Panc1 (cell line): ENCODE data around the gene CDKN2AIP. TPM values are rescaled to one million over a fixed set of nuclear protein-coding genes. Genes with fewer than 3 reads are reported as not detected.

ENCODE experiments used
- ATAC-seq: fragments of 200-7000 bp; cut with Tn5 transposase; 2 replicates; pipeline ENCODE4 v1.9.1; 2020; ENCODE audit warnings: mild to moderate bottlenecking, moderate library complexity
- BruUV-seq: library from RNA; stranded (reverse); fragments of 400-500 nt; replicated peaks from 2 replicates; lab custom pipeline; 2021; lab: Mats Ljungman, UMichigan
- CTCF ChIA-PET: fragments of 300-600 bp; sonication (Branson Sonifier 250); formaldehyde crosslinking; loops from one replicate; lab custom pipeline; 2022; ENCODE audit warnings: antibody characterized with exemption; lab: Charles Lee
- POLR2A ChIA-PET: fragments of 300-600 bp; sonication (Branson Sonifier 250); formaldehyde crosslinking; loops from one replicate; lab custom pipeline; 2022; ENCODE audit warnings: antibody characterized with exemption; lab: Charles Lee
- DNase-seq: peaks from one replicate; pipeline ENCODE4 v3.0.0-alpha.2; 2010; ENCODE audit warnings: low read depth, low spot score
- H3K27ac ChIP-seq: 2 replicates; pipeline ENCODE4 v1.5.1; 2011; ENCODE audit warnings: mild to moderate bottlenecking, low read length, inconsistent platforms
- H3K27me3 ChIP-seq: fragments of 200-500 bp; sonication (Bioruptor generic); 2 replicates; pipeline ENCODE4 v1.6.0; 2014; ENCODE audit warnings: low read length, inconsistent platforms; ENCODE audit not compliant: control insufficient read depth, insufficient read depth
- H3K36me3 ChIP-seq: fragments of 200-500 bp; sonication (Bioruptor generic); 2 replicates; pipeline ENCODE4 v1.5.1; 2014; ENCODE audit warnings: inconsistent platforms, mild to moderate bottlenecking, low read length, moderate library complexity; ENCODE audit not compliant: control insufficient read depth, insufficient read depth
- H3K4me1 ChIP-seq: 2 replicates; pipeline ENCODE4 v1.5.1; 2011; ENCODE audit warnings: inconsistent platforms, mild to moderate bottlenecking, low read length, moderate library complexity; ENCODE audit not compliant: control insufficient read depth, insufficient read depth
- H3K4me3 ChIP-seq, 2 experiments: 2 replicates each; pipeline ENCODE4 v1.5.1; 2011 to 2012; ENCODE audit warnings: low read depth in 2 of 2, low read length in 2 of 2, mild to moderate bottlenecking in 2 of 2, inconsistent platforms in 1 of 2, moderate library complexity in 1 of 2
- H3K9me3 ChIP-seq: fragments of 200-500 bp; sonication (Bioruptor generic); 2 replicates; pipeline ENCODE4 v1.5.1; 2014; ENCODE audit warnings: low read depth, mild to moderate bottlenecking, inconsistent platforms, low read length, moderate library complexity; ENCODE audit not compliant: control insufficient read depth, insufficient read depth
- POLR2AphosphoS5 ChIP-seq: IDR thresholded peaks from 2 replicates; pipeline ENCODE4 v1.6.1; 2012; ENCODE audit warnings: mild to moderate bottlenecking, low read depth, low read length, moderate library complexity
- SIN3A ChIP-seq: IDR thresholded peaks from 2 replicates; pipeline ENCODE4 v1.6.1; 2012; ENCODE audit warnings: low read depth, mild to moderate bottlenecking, low read length, moderate library complexity, borderline replicate concordance; ENCODE audit not compliant: insufficient read depth
- TCF7L2 ChIP-seq: IDR thresholded peaks from 2 replicates; pipeline ENCODE4 v1.6.1; 2011; ENCODE audit warnings: mild to moderate bottlenecking, low read depth, low read length, inconsistent platforms
- in situ Hi-C: cut with HindIII; loops from 2 replicates; pipeline ENCODE4 v1.10.0; 2016; ENCODE audit warnings: low sequenced_read_pairs, low pct_unique_long_range_greater_than_20kb
- intact Hi-C: fragments of 100-400 bp; cut with micrococcal nuclease; formaldehyde crosslinking; loops from one replicate; pipeline ENCODE4 v1.10.0; 2022; ENCODE audit not compliant: unreplicated experiment
- total RNA-seq: library from RNA; stranded (reverse); gene quantifications from one replicate; pipeline ENCODE4 v1.2.1, GENCODE V29; 2021; ENCODE audit not compliant: unreplicated experiment
- TF ChIP-seq, protein P1 (sequence below): fragments of 450-650 bp; IDR thresholded peaks from 2 replicates; pipeline ENCODE4 v1.5.1; 2017; ENCODE audit warnings: mild to moderate bottlenecking
- TF ChIP-seq, protein P2 (sequence below), 2 experiments: IDR thresholded peaks; 2 replicates each; pipeline ENCODE4 v1.6.1; 2011 to 2012; ENCODE audit warnings: low read depth in 2 of 2, control low read depth in 1 of 2, low read length in 1 of 2, mild to moderate bottlenecking in 1 of 2, moderate library complexity in 1 of 2; ENCODE audit not compliant: insufficient read depth in 1 of 2

The CDKN2AIP gene
- total RNA-seq, 1 experiment from 2014 or later = 21.1 TPM

GRCh38 chr4:183398298-183399125 lies 45.9 kb upstream of the CDKN2AIP start:
- Histone ChIP-seq H3K4me1 (no peaks in the 10 kb centered on the region; the same call in none of the 2 replicates), H3K27ac (peak overlapping the region; percentile 61), H3K27me3 (no peaks in the 10 kb centered on the region), H3K4me3 (peak overlapping the region; percentile 39 to 57), H3K9me3 (no peaks in the 10 kb centered on the region), H3K36me3 (no peaks in the 10 kb centered on the region)
- no TSS peak for BruUV-seq
- TF ChIP-seq, protein P1, sequence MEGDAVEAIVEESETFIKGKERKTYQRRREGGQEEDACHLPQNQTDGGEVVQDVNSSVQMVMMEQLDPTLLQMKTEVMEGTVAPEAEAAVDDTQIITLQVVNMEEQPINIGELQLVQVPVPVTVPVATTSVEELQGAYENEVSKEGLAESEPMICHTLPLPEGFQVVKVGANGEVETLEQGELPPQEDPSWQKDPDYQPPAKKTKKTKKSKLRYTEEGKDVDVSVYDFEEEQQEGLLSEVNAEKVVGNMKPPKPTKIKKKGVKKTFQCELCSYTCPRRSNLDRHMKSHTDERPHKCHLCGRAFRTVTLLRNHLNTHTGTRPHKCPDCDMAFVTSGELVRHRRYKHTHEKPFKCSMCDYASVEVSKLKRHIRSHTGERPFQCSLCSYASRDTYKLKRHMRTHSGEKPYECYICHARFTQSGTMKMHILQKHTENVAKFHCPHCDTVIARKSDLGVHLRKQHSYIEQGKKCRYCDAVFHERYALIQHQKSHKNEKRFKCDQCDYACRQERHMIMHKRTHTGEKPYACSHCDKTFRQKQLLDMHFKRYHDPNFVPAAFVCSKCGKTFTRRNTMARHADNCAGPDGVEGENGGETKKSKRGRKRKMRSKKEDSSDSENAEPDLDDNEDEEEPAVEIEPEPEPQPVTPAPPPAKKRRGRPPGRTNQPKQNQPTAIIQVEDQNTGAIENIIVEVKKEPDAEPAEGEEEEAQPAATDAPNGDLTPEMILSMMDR = peak; percentile 80
- TF ChIP-seq SIN3A = no peak
- ChIA-PET POLR2A (no interaction called here), CTCF (no interaction called here)
- ATAC-seq = peak; percentile 96
- in situ Hi-C loops = no loop called here
- no peak for DNase-seq
- intact Hi-C loops = loop anchor here (10.0 kb wide), 1 partner anchor 94 kb away; no protein-coding TSS in a partner anchor

GRCh38 chr4:183399126-183399522 lies 45.3 kb upstream of the CDKN2AIP start:
- ChIA-PET POLR2A (no interaction called here), CTCF (no interaction called here)
- Histone ChIP-seq H3K27me3 (no peaks in the 10 kb centered on the region), H3K4me1 (no peaks in the 10 kb centered on the region; the same call in none of the 2 replicates), H3K9me3 (no peaks in the 10 kb centered on the region), H3K27ac (no peak overlapping the region; the same call in none of the 2 replicates), H3K36me3 (no peaks in the 10 kb centered on the region), H3K4me3 (peak overlapping the region; percentile 39 to 57)
- no peak for DNase-seq
- TF ChIP-seq SIN3A = no peak
- TF ChIP-seq, protein P2, sequence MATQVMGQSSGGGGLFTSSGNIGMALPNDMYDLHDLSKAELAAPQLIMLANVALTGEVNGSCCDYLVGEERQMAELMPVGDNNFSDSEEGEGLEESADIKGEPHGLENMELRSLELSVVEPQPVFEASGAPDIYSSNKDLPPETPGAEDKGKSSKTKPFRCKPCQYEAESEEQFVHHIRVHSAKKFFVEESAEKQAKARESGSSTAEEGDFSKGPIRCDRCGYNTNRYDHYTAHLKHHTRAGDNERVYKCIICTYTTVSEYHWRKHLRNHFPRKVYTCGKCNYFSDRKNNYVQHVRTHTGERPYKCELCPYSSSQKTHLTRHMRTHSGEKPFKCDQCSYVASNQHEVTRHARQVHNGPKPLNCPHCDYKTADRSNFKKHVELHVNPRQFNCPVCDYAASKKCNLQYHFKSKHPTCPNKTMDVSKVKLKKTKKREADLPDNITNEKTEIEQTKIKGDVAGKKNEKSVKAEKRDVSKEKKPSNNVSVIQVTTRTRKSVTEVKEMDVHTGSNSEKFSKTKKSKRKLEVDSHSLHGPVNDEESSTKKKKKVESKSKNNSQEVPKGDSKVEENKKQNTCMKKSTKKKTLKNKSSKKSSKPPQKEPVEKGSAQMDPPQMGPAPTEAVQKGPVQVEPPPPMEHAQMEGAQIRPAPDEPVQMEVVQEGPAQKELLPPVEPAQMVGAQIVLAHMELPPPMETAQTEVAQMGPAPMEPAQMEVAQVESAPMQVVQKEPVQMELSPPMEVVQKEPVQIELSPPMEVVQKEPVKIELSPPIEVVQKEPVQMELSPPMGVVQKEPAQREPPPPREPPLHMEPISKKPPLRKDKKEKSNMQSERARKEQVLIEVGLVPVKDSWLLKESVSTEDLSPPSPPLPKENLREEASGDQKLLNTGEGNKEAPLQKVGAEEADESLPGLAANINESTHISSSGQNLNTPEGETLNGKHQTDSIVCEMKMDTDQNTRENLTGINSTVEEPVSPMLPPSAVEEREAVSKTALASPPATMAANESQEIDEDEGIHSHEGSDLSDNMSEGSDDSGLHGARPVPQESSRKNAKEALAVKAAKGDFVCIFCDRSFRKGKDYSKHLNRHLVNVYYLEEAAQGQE (IDR thresholded peaks at IDR 0.05; ENCODE audit: insufficient read depth in 1 of 2, low read depth in 2 of 2, low read length in 1 of 2) = no peak
- TF ChIP-seq POLR2AphosphoS5 = no peak
- no peak for TF ChIP-seq TCF7L2
- TF ChIP-seq, protein P1 = no peak
- in situ Hi-C loops = no loop called here
- intact Hi-C loops = loop anchor here (10.0 kb wide), 1 partner anchor 94 kb away; no protein-coding TSS in a partner anchor
- no TSS peak for BruUV-seq
- ATAC-seq = peak; percentile 58
